ENCODE results near the gene TMEM183A.

The TMEM183A gene

GRCh38 chr1:203046984-203047630 lies 39.9 kb downstream of the TMEM183A start:
- DNase-seq = peak; percentile 80

GRCh38 chr1:203048086-203048485 lies 40.9 kb downstream of the TMEM183A start:
- DNase-seq = no peak

GRCh38 chr1:203048555-203049051 lies 41.4 kb downstream of the TMEM183A start:
- DNase-seq = no peak

GRCh38 chr1:203049077-203049476 lies 41.9 kb downstream of the TMEM183A start:
- DNase-seq = no peak

- no peak for DNase-seq
Observed at GRCh38 chr1:203049576-203050180, 42.5 kb downstream of the TMEM183A start.

- DNase-seq = no peak
Observed at GRCh38 chr1:203050826-203051225, 43.7 kb downstream of the TMEM183A start.

- DNase-seq = no peak
Observed at GRCh38 chr1:203051841-203052324, 44.7 kb downstream of the TMEM183A start.

- no peak for DNase-seq
Observed at GRCh38 chr1:203052601-203053000, 45.4 kb downstream of the TMEM183A start.

GRCh38 chr1:203054184-203054583 lies 47.0 kb downstream of the TMEM183A start:
- DNase-seq = no peak

- DNase-seq = no peak
Observed at GRCh38 chr1:203054642-203055041, 47.5 kb downstream of the TMEM183A start.

- no peak for DNase-seq
Observed at GRCh38 chr1:203055161-203055799, 48.1 kb downstream of the TMEM183A start.

GRCh38 chr1:203056012-203056411 lies 48.8 kb downstream of the TMEM183A start:
- no peak for DNase-seq

GRCh38 chr1:203056516-203056915 lies 49.3 kb downstream of the TMEM183A start:
- DNase-seq = no peak

GRCh38 chr1:203057911-203058675 lies 50.9 kb downstream of the TMEM183A start:
- DNase-seq = peak; percentile 76

GRCh38 chr1:203058676-203058935 lies 51.4 kb downstream of the TMEM183A start:
- DNase-seq = no peak

- DNase-seq = no peak
Observed at GRCh38 chr1:203059485-203059884, 52.3 kb downstream of the TMEM183A start.

- DNase-seq = no peak
Observed at GRCh38 chr1:203060115-203060514, 52.9 kb downstream of the TMEM183A start.

- DNase-seq = no peak
Observed at GRCh38 chr1:203063287-203063686, 56.1 kb downstream of the TMEM183A start.

- DNase-seq = no peak
Observed at GRCh38 chr1:203065191-203065590, 58.0 kb downstream of the TMEM183A start.

GRCh38 chr1:203065986-203066385 lies 58.8 kb downstream of the TMEM183A start:
- no peak for DNase-seq

GRCh38 chr1:203066965-203067364 lies 59.8 kb downstream of the TMEM183A start:
- DNase-seq = no peak

GRCh38 chr1:203069030-203069747 lies 62.0 kb downstream of the TMEM183A start:
- DNase-seq = no peak
